Measurements from ENCODE around the gene NUDT17.

NUDT17 gene

GRCh38 chr1:145806408-145806807, 39.0 kb upstream of the NUDT17 start:
- ATAC-seq = no peak
- TF ChIP-seq SNAI2 (CRISPR knock-in tag; IDR thresholded peaks at IDR 0.05) = no peak
- no peak for TF ChIP-seq CSRNP3 (CRISPR knock-in tag; IDR thresholded peaks at IDR 0.05)
- no peak for TF ChIP-seq OSR1 (CRISPR knock-in tag; IDR thresholded peaks at IDR 0.05)
- no peak for TF ChIP-seq BACH2 (CRISPR knock-in tag; IDR thresholded peaks at IDR 0.05; ENCODE audit: borderline replicate concordance)
- TF ChIP-seq ZNF565 (CRISPR knock-in tag; conservative IDR thresholded peaks at IDR 0.05; ENCODE audit: low read depth) = no peak
- no peak for TF ChIP-seq TSHZ2 (CRISPR knock-in tag; IDR thresholded peaks at IDR 0.05)
- TF ChIP-seq ZFP30 (CRISPR knock-in tag; IDR thresholded peaks at IDR 0.05) = no peak
- no peak for TF ChIP-seq POU6F1 (CRISPR knock-in tag; IDR thresholded peaks at IDR 0.05; ENCODE audit: borderline replicate concordance, low read depth)
- no peak for TF ChIP-seq ZNF8 (CRISPR knock-in tag; IDR thresholded peaks at IDR 0.05)
- TF ChIP-seq CREB5 (CRISPR knock-in tag; IDR thresholded peaks at IDR 0.05; ENCODE audit: low read depth) = no peak
- TF ChIP-seq CSDC2 (CRISPR knock-in tag; IDR thresholded peaks at IDR 0.05) = no peak
- TF ChIP-seq ZNF70 (CRISPR knock-in tag; IDR thresholded peaks at IDR 0.05) = no peak
- no peak for TF ChIP-seq ZFP3 (CRISPR knock-in tag; IDR thresholded peaks at IDR 0.05)
- TF ChIP-seq PPARA (CRISPR knock-in tag; IDR thresholded peaks at IDR 0.05; ENCODE audit: borderline replicate concordance) = no peak
- TF ChIP-seq ESRRG (CRISPR knock-in tag; IDR thresholded peaks at IDR 0.05) = no peak
- TF ChIP-seq TCF4 (CRISPR knock-in tag; IDR thresholded peaks at IDR 0.05; ENCODE audit: borderline replicate concordance) = no peak
- TF ChIP-seq ZC3H10 (CRISPR knock-in tag; IDR thresholded peaks at IDR 0.05) = no peak
- no peak for TF ChIP-seq GLIS3 (CRISPR knock-in tag; IDR thresholded peaks at IDR 0.05)

GRCh38 chr1:145806844-145807243, 38.6 kb upstream of the NUDT17 start:
- TF ChIP-seq GLIS3 (CRISPR knock-in tag; IDR thresholded peaks at IDR 0.05) (no peak), CSDC2 (CRISPR knock-in tag; IDR thresholded peaks at IDR 0.05) (no peak), PATZ1 (CRISPR knock-in tag; IDR thresholded peaks at IDR 0.05; ENCODE audit: borderline replicate concordance) (no peak)
- no peak for ATAC-seq

- peak; percentile 86 for ATAC-seq
Measured at GRCh38 chr1:145812977-145813810, 32.2 kb upstream of the NUDT17 start.

- peak; percentile 76 for ATAC-seq
Measured at GRCh38 chr1:145818095-145818494, 27.3 kb upstream of the NUDT17 start.

GRCh38 chr1:145822779-145823331, 22.6 kb upstream of the NUDT17 start:
- peak; percentile 6; the same call in 1 of the 3 replicates for ATAC-seq

Measured in SK-N-SH treated with all-trans-retinoic acid at 6 μM for 48 hours (cell line).